Liver (tissue), 9 donors: ENCODE measurements around the gene DIP2C. TPM values are rescaled to one million over a fixed set of nuclear protein-coding genes. Genes with fewer than 3 reads are reported as not detected.

Experiments used
- DNase-seq: peaks from one replicate; pipeline ENCODE4 v3.0.0-alpha.2; 2017; ENCODE audit warnings: low spot score
- H3K27ac ChIP-seq, 2 donors: one replicate each; pipeline ENCODE4 v1.7.0; 2013; ENCODE audit warnings: inconsistent platforms in 2 of 2, low read length in 2 of 2, control low read depth in 1 of 2, low read depth in 1 of 2, mild to moderate bottlenecking in 1 of 2
- H3K27me3 ChIP-seq, 4 donors: one replicate each; pipeline versions ENCODE4 v1.6.1 to v1.7.0; 2013; ENCODE audit warnings: low read length in 3 of 4, inconsistent platforms in 1 of 4, mild to moderate bottlenecking in 1 of 4, moderate library complexity in 1 of 4; ENCODE audit not compliant: control insufficient read depth in 4 of 4, insufficient read depth in 4 of 4
- H3K36me3 ChIP-seq, 4 donors: one replicate each; pipeline versions ENCODE4 v1.6.1 to v1.7.0; 2013; ENCODE audit warnings: low read length in 3 of 4, mild to moderate bottlenecking in 3 of 4, low read depth in 1 of 4, moderate library complexity in 1 of 4; ENCODE audit not compliant: control insufficient read depth in 4 of 4, insufficient read depth in 3 of 4
- H3K4me1 ChIP-seq, 4 donors: one replicate each; pipeline versions ENCODE4 v1.6.1 to v1.7.0; 2013; ENCODE audit warnings: low read length in 3 of 4, mild to moderate bottlenecking in 3 of 4, moderate library complexity in 1 of 4; ENCODE audit not compliant: control insufficient read depth in 4 of 4, insufficient read depth in 4 of 4
- H3K4me3 ChIP-seq, 3 donors: one replicate each; pipeline versions ENCODE4 v1.6.1 to v1.7.0; 2013; ENCODE audit warnings: low read length in 3 of 3, control low read depth in 1 of 3, low read depth in 1 of 3, mild to moderate bottlenecking in 1 of 3
- H3K9ac ChIP-seq, 2 donors: one replicate each; pipeline ENCODE4 v1.7.0; 2013; ENCODE audit warnings: low read length in 2 of 2, mild to moderate bottlenecking in 2 of 2, moderate library complexity in 2 of 2, control low read depth in 1 of 2, low read depth in 1 of 2
- H3K9me3 ChIP-seq, 4 donors: one replicate each; pipeline versions ENCODE4 v1.6.1 to v1.7.0; 2013; ENCODE audit warnings: low read length in 3 of 4; ENCODE audit not compliant: control insufficient read depth in 4 of 4
- EGR1 ChIP-seq, 2 donors: IDR thresholded peaks; 2 replicates each; pipeline ENCODE4 v1.6.1; 2016 to 2018; ENCODE audit warnings: antibody characterized with exemption in 2 of 2, low read depth in 2 of 2
- FOXA1 ChIP-seq: IDR thresholded peaks from 2 replicates; pipeline ENCODE4 v1.6.1; 2016; ENCODE audit warnings: antibody characterized with exemption
- FOXA2 ChIP-seq: IDR thresholded peaks from 2 replicates; pipeline ENCODE4 v1.6.1; 2016; ENCODE audit warnings: antibody characterized with exemption
- GABPA ChIP-seq, 2 donors: IDR thresholded peaks in 1 of 2; conservative IDR thresholded peaks in 1 of 2; 2 replicates each; pipeline ENCODE4 v1.6.1; 2016; ENCODE audit warnings: antibody characterized with exemption in 2 of 2, mild to moderate bottlenecking in 1 of 2, moderate library complexity in 1 of 2
- HNF4A ChIP-seq, 2 donors: conservative IDR thresholded peaks; 2 replicates each; pipeline ENCODE4 v1.6.1; 2016; ENCODE audit warnings: antibody characterized with exemption in 2 of 2, mild to moderate bottlenecking in 2 of 2
- HNF4G ChIP-seq: IDR thresholded peaks from 2 replicates; pipeline ENCODE4 v1.6.1; 2016; ENCODE audit warnings: antibody characterized with exemption
- JUND ChIP-seq, 2 donors: IDR thresholded peaks; 2 replicates each; pipeline ENCODE4 v1.6.1; 2016; ENCODE audit warnings: antibody characterized with exemption in 2 of 2
- NR2F2 ChIP-seq: IDR thresholded peaks from 2 replicates; pipeline ENCODE4 v1.6.1; 2016; ENCODE audit warnings: antibody characterized with exemption
- RAD21 ChIP-seq, 2 donors: IDR thresholded peaks; 2 replicates each; pipeline ENCODE4 v1.6.1; 2016; ENCODE audit warnings: antibody characterized with exemption in 2 of 2, mild to moderate bottlenecking in 2 of 2
- RXRA ChIP-seq, 2 donors: IDR thresholded peaks; 2 replicates each; pipeline ENCODE4 v1.6.1; 2017 to 2018; ENCODE audit warnings: antibody characterized with exemption in 2 of 2, mild to moderate bottlenecking in 1 of 2
- SP1 ChIP-seq: IDR thresholded peaks from 2 replicates; pipeline ENCODE4 v1.6.1; 2018; ENCODE audit warnings: antibody characterized with exemption, mild to moderate bottlenecking
- TAF1 ChIP-seq: conservative IDR thresholded peaks from 2 replicates; pipeline ENCODE4 v1.6.1; 2016; ENCODE audit warnings: antibody characterized with exemption, mild to moderate bottlenecking
- YY1 ChIP-seq: IDR thresholded peaks from 2 replicates; pipeline ENCODE4 v1.6.1; 2016; ENCODE audit warnings: antibody characterized with exemption, mild to moderate bottlenecking
- WGBS: extraction: QIAGEN DNeasy Blood & Tissue Kit; methylation state at CpG from one replicate; pipeline ENCODE4 v1.1.7; 2013; 5-methylcytosine and 5-hydroxymethylcytosine counted together
- polyA plus RNA-seq, 2 donors: library from polyadenylated mRNA; stranded (reverse) in 1 of 2; unstranded in 1 of 2; fragments of 200-250 nt in 1 of 2; fragments of >200 nt in 1 of 2; fragmentation: Nextera tagmentation in 1 of 2; extraction: Ambion mirVana in 1 of 2; gene quantifications; one replicate each; pipeline versions ENCODE4 v1.2.1 to v1.2.3, GENCODE V29; 2013 to 2015
- total RNA-seq, 2 donors: library from RNA; depleted of rRNA; stranded (reverse); fragments of >200 nt; gene quantifications; one replicate each; pipeline ENCODE4 v1.2.3, GENCODE V29; 2014
- TF ChIP-seq, protein P1 (sequence below): IDR thresholded peaks from 2 replicates; pipeline ENCODE4 v1.6.1; 2016; ENCODE audit warnings: antibody characterized with exemption, mild to moderate bottlenecking
- TF ChIP-seq, protein P2 (sequence below): fragments of 150-350 bp; IDR thresholded peaks from 2 replicates; pipeline ENCODE4 v1.5.1; 2017; ENCODE audit warnings: improper control_type of control experiment, low read depth, low read length; ENCODE audit not compliant: missing input control
- TF ChIP-seq, protein P3 (sequence below): IDR thresholded peaks from 2 replicates; pipeline ENCODE4 v1.6.1; 2016; ENCODE audit warnings: antibody characterized with exemption
- TF ChIP-seq, protein P4 (sequence below): IDR thresholded peaks from 2 replicates; pipeline ENCODE4 v1.6.1; 2016; ENCODE audit warnings: antibody characterized with exemption
- TF ChIP-seq, protein P5 (sequence below): IDR thresholded peaks from 2 replicates; pipeline ENCODE4 v1.6.1; 2016; ENCODE audit warnings: antibody characterized with exemption
- donor health status: healthy.
- donor health status: healthy.
- donor health status: healthy.
- donor health status: healthy.
- donor health status: healthy.

The DIP2C gene
- total and polyA plus RNA-seq, 4 donors = 4.2 to 12.2 (median 5.7) TPM

DNA sequence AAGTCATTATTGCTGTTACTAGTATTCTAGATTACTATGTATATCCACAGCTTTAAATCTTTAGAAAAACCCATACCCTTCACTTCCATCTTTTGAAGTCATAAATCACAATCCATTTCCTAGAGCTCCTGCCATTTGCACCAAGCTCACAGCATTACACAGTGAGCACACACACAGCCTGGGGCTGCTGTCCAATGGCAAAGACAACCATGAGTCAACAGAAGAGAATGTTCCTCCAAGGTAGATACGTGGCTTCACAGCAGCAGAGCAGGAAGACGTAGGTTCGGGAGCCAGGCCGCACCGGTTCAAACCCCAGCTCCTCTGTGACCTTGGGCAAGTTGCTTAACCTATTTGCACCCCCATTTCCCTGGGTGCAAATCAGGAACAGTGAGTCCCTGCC, 234.6 kb downstream of the DIP2C start:
- H3K9ac ChIP-seq = no peak overlapping the region
- no peaks in the 10 kb centered on the region for H3K36me3 ChIP-seq
- DNase-seq = no peak
- H3K27me3 ChIP-seq = no peaks in the 10 kb centered on the region
- H3K9me3 ChIP-seq = no peaks in the 10 kb centered on the region
- H3K27ac ChIP-seq = no peak overlapping the region
- H3K4me3 ChIP-seq = no peak overlapping the region
- WGBS = 92% methylated on average over 5 of the region's 5 CpGs
- H3K4me1 ChIP-seq = no peaks in the 10 kb centered on the region
- TF ChIP-seq RAD21 (IDR thresholded peaks at IDR 0.05) (no peak), FOXA2 (no peak)
- TF ChIP-seq, protein P1, sequence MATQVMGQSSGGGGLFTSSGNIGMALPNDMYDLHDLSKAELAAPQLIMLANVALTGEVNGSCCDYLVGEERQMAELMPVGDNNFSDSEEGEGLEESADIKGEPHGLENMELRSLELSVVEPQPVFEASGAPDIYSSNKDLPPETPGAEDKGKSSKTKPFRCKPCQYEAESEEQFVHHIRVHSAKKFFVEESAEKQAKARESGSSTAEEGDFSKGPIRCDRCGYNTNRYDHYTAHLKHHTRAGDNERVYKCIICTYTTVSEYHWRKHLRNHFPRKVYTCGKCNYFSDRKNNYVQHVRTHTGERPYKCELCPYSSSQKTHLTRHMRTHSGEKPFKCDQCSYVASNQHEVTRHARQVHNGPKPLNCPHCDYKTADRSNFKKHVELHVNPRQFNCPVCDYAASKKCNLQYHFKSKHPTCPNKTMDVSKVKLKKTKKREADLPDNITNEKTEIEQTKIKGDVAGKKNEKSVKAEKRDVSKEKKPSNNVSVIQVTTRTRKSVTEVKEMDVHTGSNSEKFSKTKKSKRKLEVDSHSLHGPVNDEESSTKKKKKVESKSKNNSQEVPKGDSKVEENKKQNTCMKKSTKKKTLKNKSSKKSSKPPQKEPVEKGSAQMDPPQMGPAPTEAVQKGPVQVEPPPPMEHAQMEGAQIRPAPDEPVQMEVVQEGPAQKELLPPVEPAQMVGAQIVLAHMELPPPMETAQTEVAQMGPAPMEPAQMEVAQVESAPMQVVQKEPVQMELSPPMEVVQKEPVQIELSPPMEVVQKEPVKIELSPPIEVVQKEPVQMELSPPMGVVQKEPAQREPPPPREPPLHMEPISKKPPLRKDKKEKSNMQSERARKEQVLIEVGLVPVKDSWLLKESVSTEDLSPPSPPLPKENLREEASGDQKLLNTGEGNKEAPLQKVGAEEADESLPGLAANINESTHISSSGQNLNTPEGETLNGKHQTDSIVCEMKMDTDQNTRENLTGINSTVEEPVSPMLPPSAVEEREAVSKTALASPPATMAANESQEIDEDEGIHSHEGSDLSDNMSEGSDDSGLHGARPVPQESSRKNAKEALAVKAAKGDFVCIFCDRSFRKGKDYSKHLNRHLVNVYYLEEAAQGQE = no peak

DNA sequence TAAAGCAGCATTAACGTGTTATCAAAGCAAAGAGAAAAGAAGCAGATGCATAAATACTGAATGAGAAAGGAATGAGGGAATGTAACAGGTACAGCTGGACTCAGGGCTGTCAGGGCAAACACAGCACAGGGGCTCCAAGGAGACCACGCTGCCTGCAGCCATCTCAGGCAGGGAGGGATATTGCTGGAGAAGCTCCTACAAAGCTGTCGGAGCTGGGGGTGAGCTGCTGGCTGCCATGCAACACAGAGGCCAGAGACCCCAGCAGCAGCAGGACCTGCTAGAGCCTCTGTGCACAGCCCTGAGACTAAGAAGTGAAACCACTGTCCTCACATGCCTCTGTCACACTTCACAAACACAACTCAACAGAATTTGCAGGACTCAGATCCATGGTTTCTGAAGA, 235.8 kb downstream of the DIP2C start:
- Histone ChIP-seq H3K27me3 (no peaks in the 10 kb centered on the region), H3K9me3 (no peaks in the 10 kb centered on the region), H3K9ac (no peak overlapping the region), H3K36me3 (no peaks in the 10 kb centered on the region), H3K4me1 (no peaks in the 10 kb centered on the region), H3K27ac (no peak overlapping the region), H3K4me3 (no peak overlapping the region)
- 97% methylated on average over 3 of the region's 3 CpGs for WGBS
- no peak for DNase-seq
- TF ChIP-seq RXRA (IDR thresholded peaks at IDR 0.05) = no peak
- no peak for TF ChIP-seq JUND (IDR thresholded peaks at IDR 0.05)
- no peak for TF ChIP-seq GABPA (IDR thresholded peaks at IDR 0.05 in 1 of 2, conservative IDR thresholded peaks at IDR 0.05 in 1 of 2)
- no peak for TF ChIP-seq HNF4A (conservative IDR thresholded peaks at IDR 0.05)
- no peak for TF ChIP-seq FOXA1
- no peak for TF ChIP-seq RAD21 (IDR thresholded peaks at IDR 0.05)
- TF ChIP-seq NR2F2 = no peak
- TF ChIP-seq, protein P2, sequence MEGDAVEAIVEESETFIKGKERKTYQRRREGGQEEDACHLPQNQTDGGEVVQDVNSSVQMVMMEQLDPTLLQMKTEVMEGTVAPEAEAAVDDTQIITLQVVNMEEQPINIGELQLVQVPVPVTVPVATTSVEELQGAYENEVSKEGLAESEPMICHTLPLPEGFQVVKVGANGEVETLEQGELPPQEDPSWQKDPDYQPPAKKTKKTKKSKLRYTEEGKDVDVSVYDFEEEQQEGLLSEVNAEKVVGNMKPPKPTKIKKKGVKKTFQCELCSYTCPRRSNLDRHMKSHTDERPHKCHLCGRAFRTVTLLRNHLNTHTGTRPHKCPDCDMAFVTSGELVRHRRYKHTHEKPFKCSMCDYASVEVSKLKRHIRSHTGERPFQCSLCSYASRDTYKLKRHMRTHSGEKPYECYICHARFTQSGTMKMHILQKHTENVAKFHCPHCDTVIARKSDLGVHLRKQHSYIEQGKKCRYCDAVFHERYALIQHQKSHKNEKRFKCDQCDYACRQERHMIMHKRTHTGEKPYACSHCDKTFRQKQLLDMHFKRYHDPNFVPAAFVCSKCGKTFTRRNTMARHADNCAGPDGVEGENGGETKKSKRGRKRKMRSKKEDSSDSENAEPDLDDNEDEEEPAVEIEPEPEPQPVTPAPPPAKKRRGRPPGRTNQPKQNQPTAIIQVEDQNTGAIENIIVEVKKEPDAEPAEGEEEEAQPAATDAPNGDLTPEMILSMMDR = no peak
- TF ChIP-seq, protein P3, sequence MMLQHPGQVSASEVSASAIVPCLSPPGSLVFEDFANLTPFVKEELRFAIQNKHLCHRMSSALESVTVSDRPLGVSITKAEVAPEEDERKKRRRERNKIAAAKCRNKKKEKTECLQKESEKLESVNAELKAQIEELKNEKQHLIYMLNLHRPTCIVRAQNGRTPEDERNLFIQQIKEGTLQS = no peak
- no peak for TF ChIP-seq TAF1
- no peak for TF ChIP-seq YY1
- TF ChIP-seq, protein P4, sequence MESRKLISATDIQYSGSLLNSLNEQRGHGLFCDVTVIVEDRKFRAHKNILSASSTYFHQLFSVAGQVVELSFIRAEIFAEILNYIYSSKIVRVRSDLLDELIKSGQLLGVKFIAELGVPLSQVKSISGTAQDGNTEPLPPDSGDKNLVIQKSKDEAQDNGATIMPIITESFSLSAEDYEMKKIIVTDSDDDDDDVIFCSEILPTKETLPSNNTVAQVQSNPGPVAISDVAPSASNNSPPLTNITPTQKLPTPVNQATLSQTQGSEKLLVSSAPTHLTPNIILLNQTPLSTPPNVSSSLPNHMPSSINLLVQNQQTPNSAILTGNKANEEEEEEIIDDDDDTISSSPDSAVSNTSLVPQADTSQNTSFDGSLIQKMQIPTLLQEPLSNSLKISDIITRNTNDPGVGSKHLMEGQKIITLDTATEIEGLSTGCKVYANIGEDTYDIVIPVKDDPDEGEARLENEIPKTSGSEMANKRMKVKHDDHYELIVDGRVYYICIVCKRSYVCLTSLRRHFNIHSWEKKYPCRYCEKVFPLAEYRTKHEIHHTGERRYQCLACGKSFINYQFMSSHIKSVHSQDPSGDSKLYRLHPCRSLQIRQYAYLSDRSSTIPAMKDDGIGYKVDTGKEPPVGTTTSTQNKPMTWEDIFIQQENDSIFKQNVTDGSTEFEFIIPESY = no peak
- no peak for TF ChIP-seq EGR1 (IDR thresholded peaks at IDR 0.05; ENCODE audit: low read depth in 2 of 2)
- TF ChIP-seq, protein P5, sequence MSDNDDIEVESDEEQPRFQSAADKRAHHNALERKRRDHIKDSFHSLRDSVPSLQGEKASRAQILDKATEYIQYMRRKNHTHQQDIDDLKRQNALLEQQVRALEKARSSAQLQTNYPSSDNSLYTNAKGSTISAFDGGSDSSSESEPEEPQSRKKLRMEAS = no peak
- TF ChIP-seq, protein P1 = no peak
- TF ChIP-seq SP1 = no peak
- no peak for TF ChIP-seq HNF4G
- no peak for TF ChIP-seq FOXA2
